GM18951 (cell line): ENCODE results near the gene MICOS13.

ENCODE experiments used
- POLR2A ChIP-seq: IDR thresholded peaks from 4 replicates; pipeline ENCODE4 v1.6.1; 2011; ENCODE audit warnings: mild to moderate bottlenecking; ENCODE audit not compliant: insufficient read length, insufficient read depth; ENCODE audit errors: extremely low read depth
- in situ Hi-C: fragments of 300-500 bp; cut with MboI; formaldehyde crosslinking; loops from one replicate; pipeline ENCODE4 v1.12.0; 2022; ENCODE audit warnings: low sequenced_read_pairs, mixed read lengths, inconsistent platforms; ENCODE audit not compliant: unreplicated experiment

Gene MICOS13

DNA sequence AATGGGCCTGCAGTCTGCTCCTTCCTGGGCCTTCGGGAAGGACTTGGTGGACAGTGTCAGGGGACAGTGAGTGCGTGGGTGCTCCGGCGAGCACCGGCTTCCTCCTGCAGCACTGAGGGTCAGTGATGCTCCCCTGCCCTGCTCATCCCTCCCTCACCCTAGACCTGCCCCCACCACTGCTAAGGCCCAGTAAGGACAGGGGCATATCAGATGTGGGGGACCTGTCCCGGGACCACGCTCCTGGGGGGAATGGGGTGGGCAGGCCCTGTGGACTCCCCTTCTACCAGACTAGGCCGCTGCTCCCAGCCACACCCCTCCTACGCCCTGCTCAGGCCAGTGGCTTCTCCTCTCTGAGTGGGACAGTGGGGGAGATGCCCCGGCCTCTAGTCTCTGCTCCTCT, 3.2 kb downstream of the MICOS13 start:
- in situ Hi-C loops = no loop called here
- no peak for TF ChIP-seq POLR2A

DNA sequence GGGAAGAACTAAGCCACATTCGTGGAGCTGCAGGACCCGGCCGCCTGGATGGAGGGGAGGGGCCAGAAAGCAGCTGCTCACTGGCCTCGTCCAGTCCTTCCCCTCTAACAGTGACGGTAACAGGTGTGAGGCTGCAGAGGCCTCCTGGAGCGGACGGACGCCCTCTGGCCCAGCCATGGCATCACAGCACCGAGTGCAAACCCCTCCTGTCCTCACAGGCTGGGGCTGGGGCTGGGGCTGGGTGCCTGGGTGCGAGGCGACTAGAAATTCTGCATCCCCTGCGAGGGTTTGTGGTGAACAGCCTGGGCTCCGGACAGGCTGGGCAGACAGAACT, 3.6 kb downstream of the MICOS13 start:
- in situ Hi-C loops = no loop called here

DNA sequence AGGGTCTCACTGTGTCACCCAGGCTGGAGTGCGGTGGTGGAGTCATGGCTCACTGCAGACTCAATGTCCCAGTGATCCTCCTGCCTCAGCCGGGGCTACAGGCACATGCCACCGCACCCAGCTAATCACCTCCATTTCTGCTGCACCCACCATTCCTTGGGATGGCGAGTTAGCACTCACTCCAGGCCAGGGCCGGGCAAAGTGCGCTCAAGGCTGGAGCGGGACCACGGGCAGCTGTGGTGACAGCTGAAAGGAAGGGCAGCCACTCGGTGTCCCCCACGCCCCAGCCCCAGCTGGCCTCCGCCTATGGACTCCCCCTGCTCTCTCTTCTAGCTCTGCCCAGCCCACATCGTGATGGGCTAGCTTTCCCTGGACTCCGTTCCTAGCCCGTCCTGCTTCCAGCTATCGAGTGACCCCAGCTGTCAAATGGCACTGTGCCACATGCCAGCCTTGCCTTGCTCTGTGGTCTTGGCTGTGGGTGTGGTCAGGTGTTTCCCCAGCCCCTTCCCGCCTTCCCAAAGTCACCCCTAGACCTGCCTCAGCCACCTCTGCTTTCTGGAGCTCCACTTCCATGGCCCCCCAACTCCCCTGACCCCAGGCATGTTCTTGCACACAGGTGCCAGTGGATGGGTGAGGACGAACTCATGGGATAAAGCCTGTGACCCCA, 4.1 kb downstream of the MICOS13 start:
- in situ Hi-C loops = no loop called here
- TF ChIP-seq POLR2A = no peak

More for the DNA sequence above, 3.6 kb downstream of the MICOS13 start:
- no peak for TF ChIP-seq POLR2A

DNA sequence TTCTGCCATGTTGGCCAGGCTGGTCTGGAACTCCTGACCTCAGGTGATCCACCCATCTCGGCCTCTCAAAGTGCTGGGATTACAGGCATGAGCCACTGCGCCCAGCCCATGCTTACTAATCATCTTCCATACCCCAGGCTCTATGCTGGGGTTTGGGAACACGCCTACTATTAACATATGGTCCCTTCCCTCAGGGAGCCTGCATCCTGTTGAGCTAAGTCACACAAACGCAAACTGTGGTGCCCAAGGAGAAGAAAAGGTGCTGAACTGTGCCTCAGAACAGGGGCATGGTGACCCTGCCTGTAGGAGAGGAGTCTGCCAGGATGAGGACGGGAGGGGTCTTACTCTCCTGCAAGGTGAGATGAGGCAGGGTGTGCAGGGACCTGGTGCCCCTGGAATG, 5.6 kb downstream of the MICOS13 start:
- TF ChIP-seq POLR2A = no peak
- in situ Hi-C loops = no loop called here

DNA sequence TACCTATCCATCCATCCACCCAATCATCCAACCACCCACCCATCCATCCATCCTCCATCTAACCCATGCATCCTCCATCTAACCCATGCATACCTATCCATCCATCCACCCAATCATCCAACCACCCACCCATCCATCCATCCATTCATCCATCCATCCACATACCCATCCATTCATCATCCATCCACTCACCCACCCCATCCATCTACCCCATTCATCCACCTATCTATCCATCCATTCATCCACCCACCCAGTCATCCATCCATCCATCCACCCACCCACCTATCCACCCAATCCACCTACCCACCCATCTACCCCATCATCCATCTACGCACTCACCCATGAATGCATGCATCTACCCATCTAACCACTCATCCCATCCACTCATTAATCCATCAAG, 6.6 kb downstream of the MICOS13 start:
- in situ Hi-C loops = no loop called here
- TF ChIP-seq POLR2A = no peak

DNA sequence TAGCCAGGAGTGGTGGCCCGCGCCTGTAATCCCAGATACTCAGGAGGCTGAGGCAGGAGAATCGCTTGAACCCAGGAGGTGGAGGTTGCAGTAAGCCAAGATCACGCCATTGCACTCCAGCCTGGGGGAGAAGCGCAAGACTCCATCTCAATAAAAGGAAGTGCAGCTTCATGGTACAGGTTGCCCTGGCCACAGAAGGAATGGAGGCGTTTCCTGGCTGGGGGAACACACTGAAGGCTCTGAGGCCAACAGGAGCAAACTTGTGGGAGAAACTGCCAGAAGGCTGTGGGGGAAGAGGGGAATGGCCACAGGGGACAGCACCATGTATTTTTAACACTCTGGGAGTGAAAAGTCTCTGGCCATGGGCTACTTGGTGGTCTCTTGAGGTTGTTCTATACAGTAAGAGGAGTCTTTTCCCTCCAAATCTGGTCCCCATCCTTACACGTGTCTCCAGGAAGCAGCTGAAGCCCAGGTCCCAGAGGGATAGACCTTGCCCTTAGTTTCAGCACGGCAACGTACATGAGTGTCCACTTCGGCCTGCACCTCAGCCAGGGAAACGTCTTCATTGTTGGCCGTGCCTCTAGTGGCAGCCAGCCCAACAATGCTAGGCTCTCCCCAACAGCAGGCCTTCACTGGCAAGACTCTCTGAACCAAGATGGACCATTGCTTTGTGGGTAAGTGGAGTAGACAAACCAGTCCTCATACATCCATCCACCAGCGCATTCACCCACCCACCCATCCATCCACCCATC, 7.4 kb downstream of the MICOS13 start:
- in situ Hi-C loops = no loop called here
- no peak for TF ChIP-seq POLR2A

DNA sequence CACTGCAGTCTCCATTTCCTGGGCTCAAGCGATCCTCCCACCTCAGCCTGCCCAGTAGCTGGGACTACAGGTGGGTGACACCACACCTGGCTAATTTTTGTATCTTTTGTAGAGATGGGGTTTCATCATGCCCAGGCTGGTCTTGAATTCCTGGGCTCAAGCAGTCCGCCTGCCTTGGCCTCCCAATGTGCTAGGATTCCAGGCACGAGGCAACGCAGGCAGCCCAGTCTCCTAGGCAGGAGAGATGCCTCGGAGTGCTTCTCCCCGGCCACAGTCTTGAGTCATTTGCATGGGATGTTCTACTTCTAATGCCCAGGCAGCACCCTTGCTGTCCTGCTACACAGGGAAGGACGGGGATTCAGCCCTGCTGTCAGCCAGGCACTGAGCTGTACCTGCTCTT, 8.7 kb downstream of the MICOS13 start:
- in situ Hi-C loops = no loop called here

DNA sequence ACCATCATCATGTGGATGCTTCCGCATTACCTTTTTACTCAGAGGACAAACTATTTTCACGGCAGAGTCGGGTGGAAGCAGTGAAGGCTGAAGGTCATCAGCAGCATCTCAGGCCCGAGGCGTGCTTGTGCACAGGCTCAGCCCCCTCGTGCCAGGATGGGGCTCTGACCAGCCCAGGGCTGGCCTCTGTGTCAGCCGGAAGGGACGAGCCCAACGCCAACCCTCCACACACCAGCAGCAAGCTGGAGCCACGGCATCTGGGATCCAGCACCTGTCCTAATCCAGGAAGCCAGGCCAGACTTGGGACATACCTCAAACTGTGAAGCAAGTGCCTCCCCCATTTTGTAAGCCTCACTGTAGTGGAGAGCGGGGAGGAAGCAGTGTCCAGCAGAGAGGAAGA, 11.1 kb downstream of the MICOS13 start:
- in situ Hi-C loops = no loop called here
- no peak for TF ChIP-seq POLR2A

More for the DNA sequence above, 8.7 kb downstream of the MICOS13 start:
- TF ChIP-seq POLR2A = no peak

DNA sequence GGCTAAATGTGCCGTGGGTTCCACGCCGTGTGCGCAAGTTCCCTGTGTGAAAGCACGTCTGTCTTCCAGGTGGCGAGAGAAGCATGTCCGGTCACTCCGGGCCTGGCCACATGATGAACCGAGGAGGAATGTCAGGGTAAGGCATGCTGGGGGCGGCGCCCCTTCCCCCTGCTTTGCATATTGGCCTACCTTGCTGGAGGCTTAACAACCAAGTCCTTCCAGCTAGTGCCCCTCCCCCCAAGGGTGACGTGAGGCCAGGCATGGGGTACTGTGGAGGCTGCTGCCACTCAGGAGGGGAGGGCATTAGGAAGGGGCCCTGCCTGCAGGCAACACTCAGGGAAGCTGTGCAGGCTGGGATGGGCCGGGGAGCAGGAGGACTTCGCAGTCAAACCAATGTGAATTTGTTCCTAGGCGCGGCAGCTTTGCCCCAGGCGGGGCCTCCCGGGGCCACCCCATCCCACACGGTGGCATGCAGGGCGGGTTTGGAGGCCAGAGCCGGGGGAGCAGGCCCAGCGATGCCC, 12.5 kb downstream of the MICOS13 start:
- in situ Hi-C loops = no loop called here
- TF ChIP-seq POLR2A = no peak

DNA sequence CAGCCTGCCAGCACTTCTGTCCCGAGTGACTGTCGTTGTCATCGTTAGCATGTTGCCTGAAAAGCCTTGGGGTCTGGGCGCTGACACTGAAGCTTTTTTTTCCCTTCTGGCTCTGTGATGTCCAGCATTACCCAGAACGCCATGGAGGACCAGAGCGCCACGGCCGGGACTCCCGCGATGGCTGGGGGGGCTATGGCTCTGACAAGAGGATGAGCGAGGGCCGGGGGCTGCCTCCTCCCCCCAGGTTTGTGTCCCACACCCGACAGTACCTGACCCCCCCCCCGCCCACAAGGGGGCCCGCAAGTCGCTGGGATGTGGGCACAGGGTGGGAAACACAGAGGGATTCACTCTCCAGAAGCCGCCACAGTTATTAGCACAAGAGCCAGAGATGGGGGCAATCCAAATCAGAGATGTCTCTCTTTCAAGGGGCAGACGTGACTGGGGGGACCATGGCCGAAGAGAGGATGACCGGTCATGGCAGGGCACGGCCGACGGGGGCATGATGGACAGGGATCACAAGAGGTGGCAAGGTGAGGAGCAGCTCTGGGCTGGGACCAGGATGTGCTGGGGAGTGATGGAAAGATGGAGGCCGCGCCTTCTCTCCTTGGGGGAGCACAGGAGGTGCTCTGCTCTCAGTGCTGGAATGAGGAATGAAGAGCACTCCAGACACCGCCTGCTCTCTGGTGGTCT, 13.2 kb downstream of the MICOS13 start:
- TF ChIP-seq POLR2A = no peak
- in situ Hi-C loops = no loop called here

DNA sequence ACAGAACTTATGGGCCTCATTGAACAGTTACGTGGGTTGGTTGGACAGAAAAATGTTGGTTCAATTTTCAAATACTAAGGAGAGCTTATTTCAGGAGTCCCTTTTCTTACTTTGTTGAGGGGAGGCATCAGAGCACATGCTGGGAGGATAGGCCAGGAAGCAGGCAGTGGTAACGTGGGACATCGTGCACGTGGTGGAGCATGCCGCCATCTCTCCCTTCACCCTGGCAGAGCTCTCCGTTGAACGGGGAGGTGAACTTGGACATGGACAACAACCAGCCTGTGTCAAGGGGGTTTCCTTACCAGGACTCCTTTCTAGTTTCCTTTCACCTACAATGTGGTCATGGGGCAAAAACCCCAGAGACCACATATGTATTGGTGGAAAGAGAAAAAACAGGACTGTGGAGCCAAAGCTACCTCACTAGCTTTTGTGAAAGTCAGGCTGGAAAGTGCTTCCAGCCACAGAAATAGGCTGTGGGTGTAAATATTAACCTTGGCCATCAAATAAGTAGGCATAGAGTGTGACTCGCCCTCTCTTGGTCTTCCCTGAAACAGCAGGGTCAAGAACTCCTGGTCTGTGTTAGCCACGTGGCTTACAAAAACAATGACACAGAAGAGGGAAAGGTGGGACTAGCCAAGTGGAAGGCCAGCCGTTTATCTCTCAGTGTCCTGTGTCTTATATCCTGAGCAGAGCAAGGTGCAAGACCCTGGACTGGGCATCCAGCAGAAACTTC, 14.4 kb downstream of the MICOS13 start:
- in situ Hi-C loops = no loop called here
- no peak for TF ChIP-seq POLR2A

DNA sequence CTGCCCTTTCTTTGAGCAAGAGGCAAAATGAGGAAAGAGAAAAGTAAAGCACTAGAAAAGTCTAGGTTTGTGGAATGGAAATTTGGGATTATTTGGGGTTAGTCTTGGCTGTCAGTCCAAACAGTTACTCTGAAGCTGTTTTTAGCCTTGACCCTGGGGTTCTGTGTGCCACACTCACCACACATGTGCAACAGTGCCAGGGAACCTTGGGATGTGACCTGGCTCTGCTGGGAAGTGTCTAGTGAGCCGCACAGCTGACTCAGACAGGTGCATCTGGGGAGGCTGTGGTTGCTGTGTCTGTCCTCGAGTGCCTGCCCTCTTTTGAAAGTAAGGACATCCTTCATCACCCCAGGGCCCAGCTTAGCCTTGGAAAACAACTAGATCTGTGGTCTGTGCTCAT, 15.8 kb downstream of the MICOS13 start:
- TF ChIP-seq POLR2A = no peak

DNA sequence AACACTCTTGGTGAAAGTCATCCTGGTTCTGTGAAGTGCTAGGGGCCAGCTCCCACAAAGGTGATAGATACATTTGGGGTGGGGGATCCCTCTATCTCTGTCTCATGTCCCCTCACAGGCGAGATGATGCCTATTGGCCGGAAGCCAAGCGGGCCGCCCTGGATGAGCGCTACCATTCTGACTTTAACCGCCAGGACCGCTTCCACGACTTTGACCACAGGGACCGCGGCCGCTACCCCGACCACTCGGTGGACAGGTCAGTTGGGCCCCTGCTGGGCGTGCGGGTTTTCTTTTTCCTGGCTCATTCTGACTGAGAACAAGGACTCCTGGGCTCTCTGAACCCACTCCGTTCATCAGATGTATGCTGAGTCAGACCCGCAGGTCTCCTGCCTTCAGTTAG, 16.4 kb downstream of the MICOS13 start:
- in situ Hi-C loops = no loop called here

More for the DNA sequence above, 15.8 kb downstream of the MICOS13 start:
- in situ Hi-C loops = no loop called here

DNA sequence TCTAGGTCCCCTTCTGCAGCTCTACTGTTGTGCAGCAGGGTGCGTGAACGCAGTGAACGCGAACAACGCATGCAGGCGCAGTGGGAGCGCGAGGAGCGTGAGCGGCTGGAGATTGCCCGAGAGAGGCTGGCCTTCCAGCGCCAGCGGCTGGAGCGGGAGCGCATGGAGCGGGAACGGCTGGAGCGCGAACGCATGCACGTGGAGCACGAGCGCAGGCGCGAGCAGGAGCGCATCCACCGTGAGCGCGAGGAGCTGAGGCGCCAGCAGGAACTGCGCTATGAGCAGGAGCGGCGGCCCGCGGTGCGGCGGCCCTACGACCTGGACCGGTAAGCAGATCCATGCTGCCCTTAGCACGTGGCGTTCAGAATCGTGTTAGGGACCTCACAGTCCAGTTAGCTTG, 18.8 kb downstream of the MICOS13 start:
- TF ChIP-seq POLR2A = no peak
- in situ Hi-C loops = no loop called here

More for the DNA sequence above, 16.4 kb downstream of the MICOS13 start:
- TF ChIP-seq POLR2A = no peak
